ENCODE results near the gene ZNF728. TPM values are rescaled to one million over a fixed set of nuclear protein-coding genes. Genes with fewer than 3 reads are reported as not detected.

ZNF728 gene
- total and polyA plus RNA-seq, 4 donors: 0.05 to 0.25 TPM; not detected in 2

DNA sequence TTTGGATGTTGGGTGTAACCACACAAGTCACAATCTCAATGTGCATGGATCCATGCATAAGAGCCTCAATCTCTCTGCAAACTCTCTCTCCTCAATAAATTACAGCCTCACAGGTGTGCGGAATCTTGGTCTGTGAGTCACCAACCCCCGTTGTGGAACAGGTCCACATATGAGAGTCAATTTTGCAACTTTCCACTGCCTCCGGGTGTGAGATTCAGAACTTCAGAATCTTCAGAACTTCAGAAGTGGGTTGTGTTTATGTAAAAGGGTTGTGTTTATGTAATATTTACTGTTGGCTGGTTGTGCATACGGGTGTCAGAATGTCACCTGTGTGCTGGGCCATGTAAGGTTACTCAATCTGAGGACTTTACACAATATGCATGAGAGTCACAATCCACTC is 46.3 kb upstream of the ZNF728 start:
- H3K27me3 ChIP-seq (ENCODE audit: control insufficient read depth in 4 of 4, insufficient read depth in 4 of 4, low read length in 3 of 4): no peaks in the 10 kb centered on the region
- DNase-seq (ENCODE audit: low spot score): no peak
- peaks cover 1 to 28% (median 10%) of the 10 kb centered on the region in 4 donors for H3K9me3 ChIP-seq (ENCODE audit: control insufficient read depth in 4 of 4, low read length in 3 of 4)
- TF ChIP-seq JUND (IDR thresholded peaks at IDR 0.05) (no peak), EGR1 (IDR thresholded peaks at IDR 0.05; ENCODE audit: low read depth in 2 of 2) (no peak), FOXA1 (IDR thresholded peaks at IDR 0.05) (no peak), FOXA2 (IDR thresholded peaks at IDR 0.05) (no peak), ZBTB33 (IDR thresholded peaks at IDR 0.05) (no peak), NR2F2 (IDR thresholded peaks at IDR 0.05) (no peak), YY1 (IDR thresholded peaks at IDR 0.05) (no peak), SP1 (IDR thresholded peaks at IDR 0.05) (no peak), HNF4G (IDR thresholded peaks at IDR 0.05) (no peak), RXRA (IDR thresholded peaks at IDR 0.05) (no peak), GABPA (IDR thresholded peaks at IDR 0.05 in 1 of 2, conservative IDR thresholded peaks at IDR 0.05 in 1 of 2) (no peak), MAX (IDR thresholded peaks at IDR 0.05) (no peak), TAF1 (conservative IDR thresholded peaks at IDR 0.05) (no peak), HNF4A (conservative IDR thresholded peaks at IDR 0.05) (no peak)
- TF ChIP-seq, protein P1, sequence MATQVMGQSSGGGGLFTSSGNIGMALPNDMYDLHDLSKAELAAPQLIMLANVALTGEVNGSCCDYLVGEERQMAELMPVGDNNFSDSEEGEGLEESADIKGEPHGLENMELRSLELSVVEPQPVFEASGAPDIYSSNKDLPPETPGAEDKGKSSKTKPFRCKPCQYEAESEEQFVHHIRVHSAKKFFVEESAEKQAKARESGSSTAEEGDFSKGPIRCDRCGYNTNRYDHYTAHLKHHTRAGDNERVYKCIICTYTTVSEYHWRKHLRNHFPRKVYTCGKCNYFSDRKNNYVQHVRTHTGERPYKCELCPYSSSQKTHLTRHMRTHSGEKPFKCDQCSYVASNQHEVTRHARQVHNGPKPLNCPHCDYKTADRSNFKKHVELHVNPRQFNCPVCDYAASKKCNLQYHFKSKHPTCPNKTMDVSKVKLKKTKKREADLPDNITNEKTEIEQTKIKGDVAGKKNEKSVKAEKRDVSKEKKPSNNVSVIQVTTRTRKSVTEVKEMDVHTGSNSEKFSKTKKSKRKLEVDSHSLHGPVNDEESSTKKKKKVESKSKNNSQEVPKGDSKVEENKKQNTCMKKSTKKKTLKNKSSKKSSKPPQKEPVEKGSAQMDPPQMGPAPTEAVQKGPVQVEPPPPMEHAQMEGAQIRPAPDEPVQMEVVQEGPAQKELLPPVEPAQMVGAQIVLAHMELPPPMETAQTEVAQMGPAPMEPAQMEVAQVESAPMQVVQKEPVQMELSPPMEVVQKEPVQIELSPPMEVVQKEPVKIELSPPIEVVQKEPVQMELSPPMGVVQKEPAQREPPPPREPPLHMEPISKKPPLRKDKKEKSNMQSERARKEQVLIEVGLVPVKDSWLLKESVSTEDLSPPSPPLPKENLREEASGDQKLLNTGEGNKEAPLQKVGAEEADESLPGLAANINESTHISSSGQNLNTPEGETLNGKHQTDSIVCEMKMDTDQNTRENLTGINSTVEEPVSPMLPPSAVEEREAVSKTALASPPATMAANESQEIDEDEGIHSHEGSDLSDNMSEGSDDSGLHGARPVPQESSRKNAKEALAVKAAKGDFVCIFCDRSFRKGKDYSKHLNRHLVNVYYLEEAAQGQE (IDR thresholded peaks at IDR 0.05): no peak
- TF ChIP-seq, protein P2, sequence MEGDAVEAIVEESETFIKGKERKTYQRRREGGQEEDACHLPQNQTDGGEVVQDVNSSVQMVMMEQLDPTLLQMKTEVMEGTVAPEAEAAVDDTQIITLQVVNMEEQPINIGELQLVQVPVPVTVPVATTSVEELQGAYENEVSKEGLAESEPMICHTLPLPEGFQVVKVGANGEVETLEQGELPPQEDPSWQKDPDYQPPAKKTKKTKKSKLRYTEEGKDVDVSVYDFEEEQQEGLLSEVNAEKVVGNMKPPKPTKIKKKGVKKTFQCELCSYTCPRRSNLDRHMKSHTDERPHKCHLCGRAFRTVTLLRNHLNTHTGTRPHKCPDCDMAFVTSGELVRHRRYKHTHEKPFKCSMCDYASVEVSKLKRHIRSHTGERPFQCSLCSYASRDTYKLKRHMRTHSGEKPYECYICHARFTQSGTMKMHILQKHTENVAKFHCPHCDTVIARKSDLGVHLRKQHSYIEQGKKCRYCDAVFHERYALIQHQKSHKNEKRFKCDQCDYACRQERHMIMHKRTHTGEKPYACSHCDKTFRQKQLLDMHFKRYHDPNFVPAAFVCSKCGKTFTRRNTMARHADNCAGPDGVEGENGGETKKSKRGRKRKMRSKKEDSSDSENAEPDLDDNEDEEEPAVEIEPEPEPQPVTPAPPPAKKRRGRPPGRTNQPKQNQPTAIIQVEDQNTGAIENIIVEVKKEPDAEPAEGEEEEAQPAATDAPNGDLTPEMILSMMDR (IDR thresholded peaks at IDR 0.05; ENCODE audit: low read depth, low read length, missing input control): no peak
- TF ChIP-seq, protein P3, sequence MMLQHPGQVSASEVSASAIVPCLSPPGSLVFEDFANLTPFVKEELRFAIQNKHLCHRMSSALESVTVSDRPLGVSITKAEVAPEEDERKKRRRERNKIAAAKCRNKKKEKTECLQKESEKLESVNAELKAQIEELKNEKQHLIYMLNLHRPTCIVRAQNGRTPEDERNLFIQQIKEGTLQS (IDR thresholded peaks at IDR 0.05): no peak
- no peak overlapping the region for H3K4me3 ChIP-seq (ENCODE audit: low read depth in 1 of 3, low read length in 3 of 3)
- WGBS: 80% methylated on average over 4 of the region's 4 CpGs
- no peaks in the 10 kb centered on the region for H3K36me3 ChIP-seq (ENCODE audit: control insufficient read depth in 4 of 4, insufficient read depth in 3 of 4, low read depth in 1 of 4, low read length in 3 of 4)
- H3K9ac ChIP-seq (ENCODE audit: low read depth in 1 of 2, low read length in 2 of 2): no peak overlapping the region
- H3K27ac ChIP-seq (ENCODE audit: low read depth in 1 of 2, low read length in 2 of 2): no peak overlapping the region
- no peaks in the 10 kb centered on the region for H3K4me1 ChIP-seq (ENCODE audit: control insufficient read depth in 4 of 4, insufficient read depth in 4 of 4, low read length in 3 of 4)

DNA sequence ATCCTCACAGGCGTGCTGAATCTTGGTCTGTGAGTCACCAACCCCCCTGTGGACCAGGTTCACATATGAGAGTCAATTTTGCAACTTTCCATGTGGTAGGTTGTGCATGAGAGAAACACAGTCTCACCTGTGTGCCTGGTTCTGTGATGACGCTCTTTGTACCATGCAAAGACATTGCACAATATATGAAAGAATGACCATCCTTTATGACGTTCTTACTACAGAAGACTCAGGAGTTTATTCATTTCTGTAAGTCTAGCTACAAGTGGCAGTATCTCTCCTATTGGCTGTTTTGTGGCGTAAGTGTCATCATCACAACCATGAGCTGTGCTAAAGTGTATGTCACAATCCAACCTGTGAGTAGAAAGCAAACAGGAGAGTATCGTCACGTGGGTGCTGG is 43.8 kb upstream of the ZNF728 start:
- H3K9me3 ChIP-seq (ENCODE audit: control insufficient read depth in 4 of 4, low read length in 3 of 4): peaks cover 1 to 29% (median 10%) of the 10 kb centered on the region in 4 donors
- DNase-seq (ENCODE audit: low spot score): no peak
- 74% methylated on average over 6 of the region's 6 CpGs for WGBS
- TF ChIP-seq TAF1 (conservative IDR thresholded peaks at IDR 0.05) (no peak), FOXA1 (IDR thresholded peaks at IDR 0.05) (no peak), YY1 (IDR thresholded peaks at IDR 0.05) (no peak), EGR1 (IDR thresholded peaks at IDR 0.05; ENCODE audit: low read depth in 2 of 2) (no peak), NR2F2 (IDR thresholded peaks at IDR 0.05) (no peak), MAX (IDR thresholded peaks at IDR 0.05) (no peak), GABPA (IDR thresholded peaks at IDR 0.05 in 1 of 2, conservative IDR thresholded peaks at IDR 0.05 in 1 of 2) (no peak), RAD21 (IDR thresholded peaks at IDR 0.05) (no peak), JUND (IDR thresholded peaks at IDR 0.05) (no peak), ZBTB33 (IDR thresholded peaks at IDR 0.05) (no peak), FOXA2 (IDR thresholded peaks at IDR 0.05) (no peak), RXRA (IDR thresholded peaks at IDR 0.05) (no peak), SP1 (IDR thresholded peaks at IDR 0.05) (no peak), HNF4G (IDR thresholded peaks at IDR 0.05) (no peak), HNF4A (conservative IDR thresholded peaks at IDR 0.05) (no peak)
- TF ChIP-seq, protein P3 (IDR thresholded peaks at IDR 0.05): no peak

More for the DNA sequence above, 43.8 kb upstream of the ZNF728 start:
- no peak overlapping the region for H3K27ac ChIP-seq (ENCODE audit: low read depth in 1 of 2, low read length in 2 of 2)
- no peak overlapping the region for H3K4me3 ChIP-seq (ENCODE audit: low read depth in 1 of 3, low read length in 3 of 3)
- H3K27me3 ChIP-seq (ENCODE audit: control insufficient read depth in 4 of 4, insufficient read depth in 4 of 4, low read length in 3 of 4): no peaks in the 10 kb centered on the region
- no peaks in the 10 kb centered on the region for H3K4me1 ChIP-seq (ENCODE audit: control insufficient read depth in 4 of 4, insufficient read depth in 4 of 4, low read length in 3 of 4)
- H3K36me3 ChIP-seq (ENCODE audit: control insufficient read depth in 4 of 4, insufficient read depth in 3 of 4, low read depth in 1 of 4, low read length in 3 of 4): no peaks in the 10 kb centered on the region
- no peak overlapping the region for H3K9ac ChIP-seq (ENCODE audit: low read depth in 1 of 2, low read length in 2 of 2)
